ENCODE measurements around the gene USP21. TPM values are rescaled to one million over a fixed set of nuclear protein-coding genes. Genes with fewer than 3 reads are reported as not detected.

USP21 gene
- polyA plus RNA-seq, 1 of the 3 experiments (the other 2 are of a cell fraction) = 26.8 TPM

DNA sequence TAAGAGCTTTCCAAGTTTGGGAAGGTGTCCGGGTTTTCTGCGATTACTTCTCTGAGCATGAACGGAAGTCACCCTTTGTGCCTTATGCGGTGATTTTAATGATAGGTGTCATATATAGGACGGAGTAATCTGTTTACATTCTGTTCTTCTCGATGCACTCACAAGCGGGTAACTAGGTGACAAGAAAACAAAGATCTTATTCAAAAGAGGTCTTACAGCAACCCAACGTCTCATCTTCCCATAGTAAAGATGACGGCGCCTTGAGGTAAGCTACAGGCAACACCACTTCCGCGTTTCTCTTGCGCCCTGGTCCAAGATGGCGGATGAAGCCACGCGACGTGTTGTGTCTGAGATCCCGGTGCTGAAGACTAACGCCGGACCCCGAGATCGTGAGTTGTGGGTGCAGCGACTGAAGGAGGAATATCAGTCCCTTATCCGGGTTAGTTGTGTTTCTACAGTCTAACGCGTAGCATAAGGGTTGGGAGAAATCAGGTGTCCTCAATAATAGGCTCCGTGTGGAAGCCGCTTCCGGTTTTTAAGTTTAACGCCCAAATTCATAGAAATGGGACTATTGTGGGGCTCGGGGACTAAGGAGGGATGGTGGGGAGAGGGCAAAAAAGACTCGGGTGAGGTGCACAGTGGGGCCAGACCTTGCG, 5.5 kb upstream of the USP21 start, which contains the start of gene UFC1 (continued):
- TF ChIP-seq, protein P1, sequence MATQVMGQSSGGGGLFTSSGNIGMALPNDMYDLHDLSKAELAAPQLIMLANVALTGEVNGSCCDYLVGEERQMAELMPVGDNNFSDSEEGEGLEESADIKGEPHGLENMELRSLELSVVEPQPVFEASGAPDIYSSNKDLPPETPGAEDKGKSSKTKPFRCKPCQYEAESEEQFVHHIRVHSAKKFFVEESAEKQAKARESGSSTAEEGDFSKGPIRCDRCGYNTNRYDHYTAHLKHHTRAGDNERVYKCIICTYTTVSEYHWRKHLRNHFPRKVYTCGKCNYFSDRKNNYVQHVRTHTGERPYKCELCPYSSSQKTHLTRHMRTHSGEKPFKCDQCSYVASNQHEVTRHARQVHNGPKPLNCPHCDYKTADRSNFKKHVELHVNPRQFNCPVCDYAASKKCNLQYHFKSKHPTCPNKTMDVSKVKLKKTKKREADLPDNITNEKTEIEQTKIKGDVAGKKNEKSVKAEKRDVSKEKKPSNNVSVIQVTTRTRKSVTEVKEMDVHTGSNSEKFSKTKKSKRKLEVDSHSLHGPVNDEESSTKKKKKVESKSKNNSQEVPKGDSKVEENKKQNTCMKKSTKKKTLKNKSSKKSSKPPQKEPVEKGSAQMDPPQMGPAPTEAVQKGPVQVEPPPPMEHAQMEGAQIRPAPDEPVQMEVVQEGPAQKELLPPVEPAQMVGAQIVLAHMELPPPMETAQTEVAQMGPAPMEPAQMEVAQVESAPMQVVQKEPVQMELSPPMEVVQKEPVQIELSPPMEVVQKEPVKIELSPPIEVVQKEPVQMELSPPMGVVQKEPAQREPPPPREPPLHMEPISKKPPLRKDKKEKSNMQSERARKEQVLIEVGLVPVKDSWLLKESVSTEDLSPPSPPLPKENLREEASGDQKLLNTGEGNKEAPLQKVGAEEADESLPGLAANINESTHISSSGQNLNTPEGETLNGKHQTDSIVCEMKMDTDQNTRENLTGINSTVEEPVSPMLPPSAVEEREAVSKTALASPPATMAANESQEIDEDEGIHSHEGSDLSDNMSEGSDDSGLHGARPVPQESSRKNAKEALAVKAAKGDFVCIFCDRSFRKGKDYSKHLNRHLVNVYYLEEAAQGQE (IDR thresholded peaks at IDR 0.05; ENCODE audit: low read depth, low read length) = peak; percentile 52; the same call in 1 of the 2 replicates
- TF ChIP-seq SIN3A (IDR thresholded peaks at IDR 0.05; ENCODE audit: borderline replicate concordance, low read depth, low read length) = peak; percentile 84; the same call in 1 of the 2 replicates
- TF ChIP-seq TEAD4 (IDR thresholded peaks at IDR 0.05; ENCODE audit: borderline replicate concordance, insufficient read depth) = no peak
- TF ChIP-seq RXRA (IDR thresholded peaks at IDR 0.05; ENCODE audit: borderline replicate concordance, low read depth) = no peak
- peak; percentile 66; the same call in 1 of the 2 replicates for TF ChIP-seq POLR2AphosphoS5 (IDR thresholded peaks at IDR 0.05; ENCODE audit: low read depth, low read length)
- peak; percentile 84 for TF ChIP-seq MXI1 (IDR thresholded peaks at IDR 0.05; ENCODE audit: low read depth, low read length)
- TF ChIP-seq GATA2 (CRISPR knock-in tag; IDR thresholded peaks at IDR 0.05) = no peak
- no peak for TF ChIP-seq TCF12 (IDR thresholded peaks at IDR 0.05)
- peak; percentile 89 for TF ChIP-seq GABPA (IDR thresholded peaks at IDR 0.05; ENCODE audit: low read depth)
- no peak for TF ChIP-seq EZH2phosphoT487 (IDR thresholded peaks at IDR 0.05; ENCODE audit: borderline replicate concordance, low read depth)
- peak; percentile 100 for TF ChIP-seq YY1 (IDR thresholded peaks at IDR 0.05; ENCODE audit: low read depth)
- no peak for TF ChIP-seq FOSL2 (IDR thresholded peaks at IDR 0.05; ENCODE audit: borderline replicate concordance, low read depth)
- TF ChIP-seq, protein P2, sequence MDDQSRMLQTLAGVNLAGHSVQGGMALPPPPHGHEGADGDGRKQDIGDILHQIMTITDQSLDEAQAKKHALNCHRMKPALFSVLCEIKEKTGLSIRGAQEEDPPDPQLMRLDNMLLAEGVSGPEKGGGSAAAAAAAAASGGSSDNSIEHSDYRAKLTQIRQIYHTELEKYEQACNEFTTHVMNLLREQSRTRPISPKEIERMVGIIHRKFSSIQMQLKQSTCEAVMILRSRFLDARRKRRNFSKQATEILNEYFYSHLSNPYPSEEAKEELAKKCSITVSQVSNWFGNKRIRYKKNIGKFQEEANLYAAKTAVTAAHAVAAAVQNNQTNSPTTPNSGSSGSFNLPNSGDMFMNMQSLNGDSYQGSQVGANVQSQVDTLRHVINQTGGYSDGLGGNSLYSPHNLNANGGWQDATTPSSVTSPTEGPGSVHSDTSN (IDR thresholded peaks at IDR 0.05) = peak; percentile 15; the same call in 1 of the 2 replicates
- TF ChIP-seq EP300 (IDR thresholded peaks at IDR 0.05; ENCODE audit: borderline replicate concordance in 1 of 2, low read depth in 1 of 2, low read length in 1 of 2) = 0 out of 4 replicates have a peak, but pooled peaks of 1 of the 2 experiments have one; percentile 9
- no peak for TF ChIP-seq USF2 (IDR thresholded peaks at IDR 0.05; ENCODE audit: borderline replicate concordance, low read depth, low read length)
- peak; percentile 24; the same call in 1 of the 2 replicates for TF ChIP-seq USF1 (IDR thresholded peaks at IDR 0.05; ENCODE audit: borderline replicate concordance, low read depth)
- TF ChIP-seq CTCF (IDR thresholded peaks at IDR 0.05) = no peak
- no peak for TF ChIP-seq RAD21 (IDR thresholded peaks at IDR 0.05; ENCODE audit: low read length)
- TF ChIP-seq MEF2A (IDR thresholded peaks at IDR 0.05; ENCODE audit: borderline replicate concordance, low read depth) = no peak
- no peak for TF ChIP-seq JUND (IDR thresholded peaks at IDR 0.05)
- peak; percentile 99 for TF ChIP-seq ELF1 (IDR thresholded peaks at IDR 0.05)
- no peak for TF ChIP-seq FOXJ3 (CRISPR knock-in tag; IDR thresholded peaks at IDR 0.05)

Measured in SK-N-SH (cell line).